Epithelial cell of esophagus (primary cell): Measurements from ENCODE around the gene SORCS2.

Experiments
- DNase-seq: peaks from one replicate; pipeline ENCODE4 v3.0.0; 2010; ENCODE audit warnings: low read depth
- H3K4me3 ChIP-seq: 2 replicates; pipeline ENCODE4 v1.5.1; 2011; ENCODE audit warnings: mild to moderate bottlenecking, low read length, control low read depth
- TF ChIP-seq, protein P1 (sequence below): IDR thresholded peaks from 2 replicates; pipeline ENCODE4 v1.5.1; 2011; ENCODE audit warnings: low read depth, mild to moderate bottlenecking, low read length, control low read depth, inconsistent platforms; ENCODE audit not compliant: insufficient read depth; ENCODE audit errors: missing control alignments

The SORCS2 gene

DNA sequence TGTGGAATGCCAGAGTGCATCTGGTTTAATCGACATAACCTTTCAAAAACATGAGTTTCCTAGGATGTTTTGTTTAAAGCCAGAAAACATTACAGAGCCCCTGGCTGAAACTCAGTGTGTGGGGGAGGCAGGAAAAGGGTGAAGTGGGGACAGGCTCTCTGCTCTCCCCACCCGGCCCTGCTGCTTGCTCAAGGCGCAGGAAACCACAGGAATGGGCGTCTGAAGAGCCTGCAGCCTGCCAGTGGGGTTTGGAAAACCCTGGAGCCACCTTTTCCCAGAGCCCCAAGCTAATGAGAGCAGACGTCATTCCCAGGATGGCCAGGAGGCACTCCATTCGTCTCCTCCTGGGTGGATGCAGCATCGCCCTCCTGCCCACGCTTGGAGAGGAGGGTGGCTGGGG is 506.7 kb downstream of the SORCS2 start:
- TF ChIP-seq, protein P1, sequence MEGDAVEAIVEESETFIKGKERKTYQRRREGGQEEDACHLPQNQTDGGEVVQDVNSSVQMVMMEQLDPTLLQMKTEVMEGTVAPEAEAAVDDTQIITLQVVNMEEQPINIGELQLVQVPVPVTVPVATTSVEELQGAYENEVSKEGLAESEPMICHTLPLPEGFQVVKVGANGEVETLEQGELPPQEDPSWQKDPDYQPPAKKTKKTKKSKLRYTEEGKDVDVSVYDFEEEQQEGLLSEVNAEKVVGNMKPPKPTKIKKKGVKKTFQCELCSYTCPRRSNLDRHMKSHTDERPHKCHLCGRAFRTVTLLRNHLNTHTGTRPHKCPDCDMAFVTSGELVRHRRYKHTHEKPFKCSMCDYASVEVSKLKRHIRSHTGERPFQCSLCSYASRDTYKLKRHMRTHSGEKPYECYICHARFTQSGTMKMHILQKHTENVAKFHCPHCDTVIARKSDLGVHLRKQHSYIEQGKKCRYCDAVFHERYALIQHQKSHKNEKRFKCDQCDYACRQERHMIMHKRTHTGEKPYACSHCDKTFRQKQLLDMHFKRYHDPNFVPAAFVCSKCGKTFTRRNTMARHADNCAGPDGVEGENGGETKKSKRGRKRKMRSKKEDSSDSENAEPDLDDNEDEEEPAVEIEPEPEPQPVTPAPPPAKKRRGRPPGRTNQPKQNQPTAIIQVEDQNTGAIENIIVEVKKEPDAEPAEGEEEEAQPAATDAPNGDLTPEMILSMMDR, result no peak
- no peak overlapping the region for H3K4me3 ChIP-seq
- DNase-seq, result no peak

DNA sequence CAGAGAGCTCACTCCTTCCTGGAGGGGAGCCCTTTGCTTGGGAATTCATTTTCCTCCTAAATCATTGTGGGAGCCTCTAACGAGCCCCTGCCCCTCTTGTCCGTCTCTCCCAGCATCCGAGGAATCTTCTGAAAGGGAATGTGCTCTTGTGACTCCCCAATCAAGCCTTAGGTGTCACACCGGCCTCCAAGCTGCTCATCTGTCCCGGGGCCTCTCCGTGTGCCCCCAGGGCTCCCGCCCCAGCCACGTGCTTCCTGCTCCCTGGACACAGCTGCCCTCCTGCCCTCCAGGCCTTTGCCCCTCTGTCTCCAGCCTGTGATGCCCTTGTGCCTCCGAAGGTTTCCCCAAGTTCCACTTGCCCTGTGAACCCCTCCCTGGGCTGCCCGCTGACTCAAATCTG is 507.5 kb downstream of the SORCS2 start:
- no peak for DNase-seq
- no peak overlapping the region for H3K4me3 ChIP-seq
- TF ChIP-seq, protein P1, result no peak

DNA sequence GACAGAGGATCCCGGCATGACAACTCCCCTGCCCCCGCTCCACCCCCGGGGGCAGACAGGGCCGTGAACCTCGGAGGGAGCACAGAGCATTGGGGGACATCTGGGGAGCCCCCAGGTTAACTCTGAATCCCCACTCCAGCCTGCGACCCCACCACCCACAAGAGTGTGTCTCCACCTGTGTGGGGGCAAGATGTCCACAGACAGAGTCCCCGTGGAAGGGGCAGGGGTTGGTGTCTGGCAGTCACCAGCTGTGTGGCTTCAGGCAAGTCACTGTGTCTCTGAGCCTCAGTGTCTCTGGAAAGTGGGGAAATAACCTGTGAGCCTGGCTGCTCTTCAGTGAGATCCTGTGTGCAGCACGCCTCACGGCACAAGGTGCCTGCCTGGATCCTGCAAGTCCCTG is 508.3 kb downstream of the SORCS2 start:
- H3K4me3 ChIP-seq, result no peak overlapping the region
- DNase-seq, result no peak
- TF ChIP-seq, protein P1, result no peak

DNA sequence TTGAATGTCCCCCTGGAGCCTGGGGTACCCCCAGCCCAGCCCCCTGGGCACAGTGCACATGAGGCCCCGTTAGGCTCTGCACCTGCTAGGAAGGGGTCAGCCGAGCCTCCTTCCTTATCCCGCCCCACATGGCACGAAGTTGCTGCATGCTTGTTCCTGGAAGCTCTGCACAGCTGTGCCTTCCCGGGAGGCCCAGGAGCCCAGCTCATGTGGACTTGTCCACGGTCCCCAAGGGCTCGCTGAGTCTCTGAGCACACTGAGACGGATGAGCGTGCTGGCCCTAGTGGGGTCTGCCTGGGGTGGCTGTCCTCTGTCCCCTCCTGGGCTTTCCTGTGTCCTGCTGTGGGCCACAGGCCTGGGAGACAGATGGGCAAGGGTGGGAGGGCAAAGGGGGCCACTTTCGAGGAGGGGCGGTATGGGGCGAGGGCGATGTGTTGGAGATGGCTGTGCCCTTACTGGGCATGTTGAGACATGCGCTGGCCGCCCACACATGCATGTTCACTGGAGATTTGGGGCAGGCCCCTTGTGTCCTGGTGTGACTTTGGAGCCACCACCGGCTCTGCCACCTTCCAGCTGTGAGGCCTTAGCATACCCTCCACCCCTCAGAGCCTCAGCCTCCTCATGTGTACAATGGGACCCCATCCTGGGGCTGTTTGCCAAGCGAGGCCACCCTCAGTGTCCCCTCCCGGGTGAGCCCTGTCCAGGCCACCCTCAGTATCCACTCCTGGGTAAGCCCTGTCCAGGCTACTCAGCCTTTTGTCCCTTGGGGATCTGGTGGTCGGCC is 509.7 kb downstream of the SORCS2 start:
- TF ChIP-seq, protein P1, result no peak
- no peak overlapping the region for H3K4me3 ChIP-seq
- peak; percentile 8 for DNase-seq

DNA sequence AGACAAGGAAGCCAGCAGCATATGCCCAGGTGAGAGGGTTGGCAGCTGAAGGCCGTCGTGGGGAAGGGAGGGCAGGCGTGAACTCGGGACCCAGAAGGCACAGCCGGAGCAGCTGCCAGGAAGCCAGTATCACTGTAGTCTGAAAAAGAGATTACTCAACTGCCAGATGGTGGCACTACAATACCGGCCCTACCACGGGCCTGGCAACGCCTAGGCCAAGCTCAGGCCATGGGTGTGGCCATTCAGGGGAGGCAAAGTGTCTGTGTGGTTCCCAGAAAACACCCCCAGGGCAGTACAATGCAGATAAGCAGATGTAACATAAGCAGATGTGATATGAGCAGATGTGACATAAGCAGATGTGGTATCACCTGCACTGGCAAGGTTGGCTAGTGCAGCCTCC is 511.4 kb downstream of the SORCS2 start:
- DNase-seq, result no peak
- H3K4me3 ChIP-seq, result no peak overlapping the region
- TF ChIP-seq, protein P1, result no peak

DNA sequence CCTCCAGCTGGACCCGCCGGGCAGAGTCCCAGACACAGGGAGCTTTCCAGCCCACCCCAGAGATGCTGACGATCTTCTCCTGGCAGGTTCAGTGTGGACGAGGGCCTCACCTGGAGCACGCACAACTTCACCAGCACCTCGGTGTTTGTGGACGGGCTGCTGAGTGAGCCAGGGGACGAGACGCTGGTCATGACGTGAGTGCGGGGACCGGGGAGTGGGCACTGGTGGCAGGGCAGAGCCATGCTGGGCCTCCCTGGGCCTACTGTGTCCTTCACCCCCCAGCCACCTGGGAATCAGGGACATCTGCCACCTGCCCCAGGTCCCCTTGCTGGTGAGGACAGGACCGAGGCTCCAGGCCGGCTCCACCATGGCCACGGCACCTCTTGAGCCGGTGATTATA is 511.8 kb downstream of the SORCS2 start:
- H3K4me3 ChIP-seq, result no peak overlapping the region
- TF ChIP-seq, protein P1, result no peak
- no peak for DNase-seq

DNA sequence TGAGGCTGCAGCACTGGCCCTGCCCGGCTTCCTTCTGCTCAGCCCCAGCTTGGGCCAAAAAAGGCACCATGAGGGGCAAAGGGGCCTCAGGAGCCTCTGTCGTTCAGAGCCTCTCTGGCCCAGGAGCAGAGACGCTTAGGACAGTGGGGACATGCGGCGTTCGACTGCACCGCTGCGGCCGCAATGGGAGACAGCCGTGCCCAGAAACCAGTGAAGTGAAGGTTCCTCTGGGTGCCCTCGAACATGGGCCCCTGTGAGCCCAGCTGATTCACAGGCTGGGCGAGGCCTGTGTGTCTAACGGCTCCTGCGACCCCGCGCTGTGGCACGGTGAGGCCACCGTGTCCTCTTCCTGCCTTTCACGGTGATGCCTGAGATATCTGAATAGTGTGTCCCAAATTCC is 512.3 kb downstream of the SORCS2 start:
- DNase-seq, result no peak
- TF ChIP-seq, protein P1, result no peak

More for the DNA sequence above, 512.3 kb downstream of the SORCS2 start:
- no peak overlapping the region for H3K4me3 ChIP-seq
